HPDE6-E6E7 (cell line): ENCODE data around the gene FADS2.

Experiments used
- DNase-seq: peaks from one replicate; pipeline ENCODE4 v3.0.0; 2011; ENCODE audit warnings: missing footprints; ENCODE audit errors: extremely low spot score

Gene FADS2

GRCh38 chr11:61795876-61796526 is 32.1 kb upstream of the FADS2 start:
- no peak for DNase-seq

GRCh38 chr11:61797263-61797944 is 30.7 kb upstream of the FADS2 start:
- DNase-seq = no peak

GRCh38 chr11:61799665-61800284 is 28.3 kb upstream of the FADS2 start:
- DNase-seq = no peak

- DNase-seq = no peak
Observed at GRCh38 chr11:61800331-61801281, 27.5 kb upstream of the FADS2 start.

GRCh38 chr11:61802605-61803004 is 25.5 kb upstream of the FADS2 start:
- DNase-seq = no peak

GRCh38 chr11:61803889-61804647 is 24.0 kb upstream of the FADS2 start:
- no peak for DNase-seq

GRCh38 chr11:61805146-61805545 is 23.0 kb upstream of the FADS2 start:
- no peak for DNase-seq

GRCh38 chr11:61806785-61807184 is 21.3 kb upstream of the FADS2 start:
- DNase-seq = no peak

GRCh38 chr11:61810671-61811175 is 17.4 kb upstream of the FADS2 start:
- no peak for DNase-seq

- no peak for DNase-seq
Observed at GRCh38 chr11:61811831-61812230, 16.3 kb upstream of the FADS2 start.

GRCh38 chr11:61812736-61813411 is 15.2 kb upstream of the FADS2 start:
- no peak for DNase-seq

- no peak for DNase-seq
Observed at GRCh38 chr11:61814247-61814957, 13.7 kb upstream of the FADS2 start.

- DNase-seq = peak; percentile 87
Observed at GRCh38 chr11:61814958-61815789, 12.9 kb upstream of the FADS2 start.

- DNase-seq = peak; percentile 66
Observed at GRCh38 chr11:61815790-61816735, 12.0 kb upstream of the FADS2 start.

- peak; percentile 78 for DNase-seq
Observed at GRCh38 chr11:61816736-61817455, 11.2 kb upstream of the FADS2 start, which contains the start of gene FADS1. Gene FADS1 (minus strand): TSS chr11:61817003. CDS start chr11:61816929, 74 bp downstream.

GRCh38 chr11:61817471-61818202 is 10.5 kb upstream of the FADS2 start:
- no peak for DNase-seq
